Measurements from ENCODE around the gene PSG7. TPM values are rescaled to one million over a fixed set of nuclear protein-coding genes. Genes with fewer than 3 reads are reported as not detected.
"Not testable (repeated sequence)": the region's sequence is repeated elsewhere in the genome, so short reads cannot be mapped to it uniquely, and the experiment has no call there.

PSG7 gene
- total RNA-seq, 1 experiment from 2014 or later, result not detected

DNA sequence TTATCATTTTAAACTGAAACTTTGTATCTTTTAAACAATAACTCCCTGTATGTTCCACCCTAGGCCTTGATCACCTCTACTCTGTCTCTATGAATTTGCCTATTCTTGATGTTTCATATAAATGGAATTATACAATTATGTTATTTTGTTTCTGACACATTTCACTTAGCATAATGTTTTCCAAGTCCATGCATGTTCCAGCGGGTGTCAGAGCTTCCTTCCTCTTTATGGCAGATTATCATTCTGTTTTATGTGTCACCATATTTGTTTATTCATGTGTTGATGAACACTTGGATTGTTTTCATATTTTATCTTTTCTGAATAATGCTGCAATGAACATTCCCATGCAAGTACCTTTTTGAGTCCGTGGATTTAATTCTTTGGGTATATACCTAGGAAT lies 54.3 kb downstream of the PSG7 start:
- H3K27me3 Mint-ChIP-seq (ENCODE audit: insufficient read depth, unreplicated experiment); DNase-seq (ENCODE audit: unreplicated experiment); BruUV-seq (replicated peaks); H3K4me1 Mint-ChIP-seq (ENCODE audit: insufficient read depth, unreplicated experiment); H3K27ac Mint-ChIP-seq (ENCODE audit: low read depth, unreplicated experiment); H3K4me3 Mint-ChIP-seq (ENCODE audit: unreplicated experiment); H3K9me3 Mint-ChIP-seq (ENCODE audit: unreplicated experiment); POLR2A ChIA-PET; H3K36me3 Mint-ChIP-seq (ENCODE audit: insufficient read depth, unreplicated experiment): not testable (repeated sequence)
- intact Hi-C loops (cut with micrococcal nuclease), result loop anchor here (10.0 kb wide), 1 partner anchor 48 kb away; no protein-coding TSS in a partner anchor
- CTCF ChIA-PET, result interaction anchor here (1.7 to 5.9 kb wide), 2 partner anchors 8 to 89 kb away, joined by 7 to 54 read pairs; no protein-coding TSS in a partner anchor

DNA sequence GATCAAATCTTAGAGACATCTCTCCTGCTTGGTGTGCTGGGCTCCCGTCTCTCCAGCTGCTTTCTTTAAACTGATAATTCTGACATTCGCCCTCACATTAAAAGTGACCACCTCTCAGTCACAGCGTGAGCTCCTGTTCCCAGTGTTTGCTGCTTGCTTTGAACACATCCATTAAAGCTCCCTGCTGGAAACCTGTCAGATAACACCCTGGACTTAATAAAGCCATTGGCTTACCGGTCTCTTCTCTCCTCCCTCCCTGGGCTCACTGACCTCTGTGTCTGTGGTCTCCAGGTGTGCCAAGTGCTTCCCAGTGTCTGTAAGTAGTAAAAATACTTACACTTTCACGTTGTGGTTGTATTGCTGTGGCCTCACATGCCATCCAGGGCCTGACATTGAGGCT lies 55.0 kb downstream of the PSG7 start:
- not testable (repeated sequence) for H3K9me3 Mint-ChIP-seq (ENCODE audit: unreplicated experiment); BruUV-seq (replicated peaks)

DNA sequence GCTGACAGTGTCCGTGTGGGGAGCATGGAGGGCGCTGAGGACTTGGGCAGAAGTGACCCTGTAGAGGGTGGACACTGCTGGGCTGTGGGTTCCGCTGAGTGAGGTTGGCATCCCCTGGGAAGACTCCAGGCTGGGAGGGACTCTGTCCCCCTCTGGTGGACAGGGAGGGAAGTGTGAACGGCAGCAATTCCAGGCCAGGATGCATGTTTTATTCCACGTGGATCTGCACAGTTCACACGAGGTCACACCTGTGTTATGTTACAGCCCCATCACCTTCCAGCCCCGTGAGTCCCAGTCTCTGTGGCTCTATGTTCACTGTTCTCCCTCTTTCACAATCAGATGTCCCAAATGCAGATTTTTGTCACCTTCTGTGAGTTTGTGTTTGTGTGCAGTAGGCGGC lies 55.7 kb downstream of the PSG7 start:
- TF ChIP-seq, protein P1, sequence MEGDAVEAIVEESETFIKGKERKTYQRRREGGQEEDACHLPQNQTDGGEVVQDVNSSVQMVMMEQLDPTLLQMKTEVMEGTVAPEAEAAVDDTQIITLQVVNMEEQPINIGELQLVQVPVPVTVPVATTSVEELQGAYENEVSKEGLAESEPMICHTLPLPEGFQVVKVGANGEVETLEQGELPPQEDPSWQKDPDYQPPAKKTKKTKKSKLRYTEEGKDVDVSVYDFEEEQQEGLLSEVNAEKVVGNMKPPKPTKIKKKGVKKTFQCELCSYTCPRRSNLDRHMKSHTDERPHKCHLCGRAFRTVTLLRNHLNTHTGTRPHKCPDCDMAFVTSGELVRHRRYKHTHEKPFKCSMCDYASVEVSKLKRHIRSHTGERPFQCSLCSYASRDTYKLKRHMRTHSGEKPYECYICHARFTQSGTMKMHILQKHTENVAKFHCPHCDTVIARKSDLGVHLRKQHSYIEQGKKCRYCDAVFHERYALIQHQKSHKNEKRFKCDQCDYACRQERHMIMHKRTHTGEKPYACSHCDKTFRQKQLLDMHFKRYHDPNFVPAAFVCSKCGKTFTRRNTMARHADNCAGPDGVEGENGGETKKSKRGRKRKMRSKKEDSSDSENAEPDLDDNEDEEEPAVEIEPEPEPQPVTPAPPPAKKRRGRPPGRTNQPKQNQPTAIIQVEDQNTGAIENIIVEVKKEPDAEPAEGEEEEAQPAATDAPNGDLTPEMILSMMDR (IDR thresholded peaks at IDR 0.05; ENCODE audit: unreplicated experiment), result peak; percentile 60
- H3K27me3 Mint-ChIP-seq (ENCODE audit: insufficient read depth, unreplicated experiment); H3K4me3 Mint-ChIP-seq (ENCODE audit: unreplicated experiment); H3K27ac Mint-ChIP-seq (ENCODE audit: low read depth, unreplicated experiment); BruUV-seq (replicated peaks); H3K9me3 Mint-ChIP-seq (ENCODE audit: unreplicated experiment); H3K36me3 Mint-ChIP-seq (ENCODE audit: insufficient read depth, unreplicated experiment); DNase-seq (ENCODE audit: unreplicated experiment); H3K4me1 Mint-ChIP-seq (ENCODE audit: insufficient read depth, unreplicated experiment); POLR2A ChIA-PET: not testable (repeated sequence)
- CTCF ChIA-PET, result interaction anchor here (0.6 kb wide), 1 partner anchor 1571 kb away, joined by 3 read pairs; no protein-coding TSS in a partner anchor
- intact Hi-C loops (cut with micrococcal nuclease), result loop anchor here (10.0 kb wide), 1 partner anchor 46 kb away; no protein-coding TSS in a partner anchor

More for the DNA sequence above, 55.0 kb downstream of the PSG7 start:
- CTCF ChIA-PET; POLR2A ChIA-PET; H3K4me3 Mint-ChIP-seq (ENCODE audit: unreplicated experiment); H3K27me3 Mint-ChIP-seq (ENCODE audit: insufficient read depth, unreplicated experiment); H3K4me1 Mint-ChIP-seq (ENCODE audit: insufficient read depth, unreplicated experiment); H3K36me3 Mint-ChIP-seq (ENCODE audit: insufficient read depth, unreplicated experiment); DNase-seq (ENCODE audit: unreplicated experiment): not testable (repeated sequence)
- intact Hi-C loops (cut with micrococcal nuclease), result loop anchor here (10.0 kb wide), 1 partner anchor 47 kb away; no protein-coding TSS in a partner anchor
- peak overlapping the region; percentile 46 for H3K27ac Mint-ChIP-seq (ENCODE audit: low read depth, unreplicated experiment)

DNA sequence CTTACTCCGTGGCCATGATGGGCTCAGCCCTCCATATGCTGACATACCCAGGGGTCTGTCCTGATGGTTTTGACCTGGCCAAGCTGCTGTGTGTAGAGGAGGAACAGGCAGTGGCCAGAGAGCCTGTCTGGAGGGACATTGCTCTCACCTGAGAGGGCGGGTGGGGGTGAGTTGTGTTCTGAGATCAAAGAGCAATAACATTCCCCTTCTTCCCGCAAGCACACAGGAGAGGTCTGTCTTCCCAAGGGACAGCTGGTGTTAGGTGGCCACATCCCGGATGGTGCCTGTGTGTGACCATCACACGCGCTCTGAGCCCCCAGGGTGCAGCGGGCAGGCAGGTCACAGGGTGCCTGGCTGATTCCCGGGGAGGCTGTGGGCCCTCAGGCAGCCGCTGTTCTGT lies 56.4 kb downstream of the PSG7 start:
- POLR2A ChIA-PET; H3K27me3 Mint-ChIP-seq (ENCODE audit: insufficient read depth, unreplicated experiment); H3K4me3 Mint-ChIP-seq (ENCODE audit: unreplicated experiment); BruUV-seq (replicated peaks); H3K27ac Mint-ChIP-seq (ENCODE audit: low read depth, unreplicated experiment); DNase-seq (ENCODE audit: unreplicated experiment); H3K36me3 Mint-ChIP-seq (ENCODE audit: insufficient read depth, unreplicated experiment); H3K9me3 Mint-ChIP-seq (ENCODE audit: unreplicated experiment): not testable (repeated sequence)
- intact Hi-C loops (cut with micrococcal nuclease), result loop anchor here (10.0 kb wide), 1 partner anchor 46 kb away; no protein-coding TSS in a partner anchor
- H3K4me1 Mint-ChIP-seq (ENCODE audit: insufficient read depth, unreplicated experiment), result peaks cover 10% of the 10 kb centered on the region
- CTCF ChIA-PET, result interaction anchor here (0.6 kb wide), 2 partner anchors 610 to 1570 kb away, joined by 3 to 5 read pairs; no protein-coding TSS in a partner anchor

DNA sequence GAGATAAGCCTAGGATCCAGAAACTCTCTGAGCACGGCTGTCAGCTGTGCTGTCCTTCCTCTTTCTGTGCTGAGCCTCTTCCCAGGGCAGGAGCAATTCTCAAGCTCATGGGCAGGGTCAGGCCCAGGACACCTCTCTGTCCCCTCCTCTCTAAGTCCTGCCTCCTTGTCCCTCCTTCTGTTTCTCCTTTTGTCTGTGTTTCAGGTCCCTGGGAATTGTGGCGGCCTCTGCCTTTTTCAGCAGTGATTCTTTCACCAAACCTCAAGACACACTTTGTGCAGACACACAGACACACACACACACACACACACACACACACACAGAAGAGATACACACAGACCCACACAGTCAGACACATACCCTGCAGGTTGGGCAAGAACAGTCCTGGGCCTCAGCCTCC lies 57.4 kb downstream of the PSG7 start, which contains the start of gene PSG1:
Gene PSG1 (minus strand): TSS at position 101 of the 400 bp plus-strand sequence. CDS start 132 bp downstream, outside the sequence.
- TF ChIP-seq, protein P1 (IDR thresholded peaks at IDR 0.05; ENCODE audit: unreplicated experiment), result no peak
- intact Hi-C loops (cut with micrococcal nuclease), result loop anchor here (10.0 kb wide), 1 partner anchor 45 kb away; no protein-coding TSS in a partner anchor
- no peaks in the 10 kb centered on the region for H3K9me3 Mint-ChIP-seq (ENCODE audit: unreplicated experiment)
- POLR2A ChIA-PET, result interaction anchor here (0.6 kb wide), 1 partner anchor 484 kb away, joined by 4 read pairs; no protein-coding TSS in a partner anchor
- CTCF ChIA-PET, result interaction anchor here (0.9 kb wide), 1 partner anchor 86 kb away, joined by 4 read pairs; no protein-coding TSS in a partner anchor
- no peak for DNase-seq (ENCODE audit: unreplicated experiment)
- no TSS peak for BruUV-seq (replicated peaks)
- no peaks in the 10 kb centered on the region for H3K27me3 Mint-ChIP-seq (ENCODE audit: insufficient read depth, unreplicated experiment)
- H3K4me3 Mint-ChIP-seq (ENCODE audit: unreplicated experiment), result no peak within 1 kb of the TSS
- H3K27ac Mint-ChIP-seq (ENCODE audit: low read depth, unreplicated experiment), result no peak within 1 kb of the TSS
- no peaks in the 10 kb centered on the region for H3K36me3 Mint-ChIP-seq (ENCODE audit: insufficient read depth, unreplicated experiment)
- H3K4me1 Mint-ChIP-seq (ENCODE audit: insufficient read depth, unreplicated experiment), result peaks cover 21% of the 10 kb centered on the region

DNA sequence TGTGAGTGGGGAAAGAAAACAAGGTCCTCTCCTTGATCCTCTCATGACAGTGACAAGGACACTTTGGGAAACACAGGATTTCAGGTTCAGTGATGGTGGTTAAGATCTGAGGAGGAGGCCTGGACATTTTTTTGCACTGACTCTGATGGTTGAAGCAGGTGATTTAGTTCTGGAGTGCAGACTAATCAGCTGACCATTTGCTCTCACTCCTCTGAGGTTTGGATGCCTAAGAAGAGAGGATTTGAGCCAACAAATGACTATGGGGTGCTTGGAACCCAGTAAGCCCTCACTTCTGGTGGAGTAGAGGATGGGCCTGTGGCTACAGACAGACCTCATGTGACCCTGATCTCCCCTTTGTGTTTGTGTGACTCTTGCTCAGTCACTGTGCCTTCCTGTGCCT lies 60.4 kb downstream of the PSG7 start:
- ChIA-PET CTCF (interaction anchor here (0.6 to 1.0 kb wide), 2 partner anchors 9 to 632 kb away, joined by 3 to 6 read pairs; no protein-coding TSS in a partner anchor), POLR2A (interaction anchor here (0.7 kb wide), 1 partner anchor 33 kb away, joined by 3 read pairs; no protein-coding TSS in a partner anchor)
- H3K9me3 Mint-ChIP-seq (ENCODE audit: unreplicated experiment); H3K27me3 Mint-ChIP-seq (ENCODE audit: insufficient read depth, unreplicated experiment); H3K4me3 Mint-ChIP-seq (ENCODE audit: unreplicated experiment); DNase-seq (ENCODE audit: unreplicated experiment); BruUV-seq (replicated peaks); H3K36me3 Mint-ChIP-seq (ENCODE audit: insufficient read depth, unreplicated experiment); intact Hi-C loops (cut with micrococcal nuclease): not testable (repeated sequence)
- Mint-ChIP-seq H3K27ac (ENCODE audit: low read depth, unreplicated experiment) (peak overlapping the region; percentile 89), H3K4me1 (ENCODE audit: insufficient read depth, unreplicated experiment) (peaks cover 29% of the 10 kb centered on the region)

DNA sequence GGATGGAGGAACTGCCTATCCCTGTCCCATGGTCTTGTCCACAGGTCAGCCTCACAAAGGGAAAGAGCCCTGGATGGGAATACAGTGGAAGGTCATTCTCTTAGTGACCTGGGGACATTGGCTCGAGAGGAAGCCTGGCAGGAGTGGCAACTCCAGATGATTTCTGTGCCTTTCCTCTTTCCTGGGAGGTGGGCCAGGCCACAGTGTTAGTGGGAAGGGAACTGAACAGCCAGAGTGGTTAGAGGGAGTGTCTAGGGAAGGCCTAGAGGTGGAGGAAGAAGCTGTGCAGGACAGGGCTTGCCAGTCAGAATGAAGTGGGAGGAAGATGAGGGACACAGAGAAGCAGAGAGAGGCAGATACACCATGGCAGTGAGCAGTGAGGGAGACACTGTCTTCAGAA lies 61.1 kb downstream of the PSG7 start:
- H3K27ac Mint-ChIP-seq (ENCODE audit: low read depth, unreplicated experiment), result peak overlapping the region; percentile 89
- not testable (repeated sequence) for H3K27me3 Mint-ChIP-seq (ENCODE audit: insufficient read depth, unreplicated experiment)

More for the DNA sequence above, 61.1 kb downstream of the PSG7 start:
- CTCF ChIA-PET, result interaction anchor here (1.0 kb wide), 1 partner anchor 9 kb away, joined by 6 read pairs; no protein-coding TSS in a partner anchor
- DNase-seq (ENCODE audit: unreplicated experiment); H3K4me3 Mint-ChIP-seq (ENCODE audit: unreplicated experiment); H3K9me3 Mint-ChIP-seq (ENCODE audit: unreplicated experiment); H3K36me3 Mint-ChIP-seq (ENCODE audit: insufficient read depth, unreplicated experiment); POLR2A ChIA-PET; intact Hi-C loops (cut with micrococcal nuclease): not testable (repeated sequence)
- H3K4me1 Mint-ChIP-seq (ENCODE audit: insufficient read depth, unreplicated experiment), result peaks cover 29% of the 10 kb centered on the region
- TSS peak; percentile 85 for BruUV-seq (replicated peaks)
